Globus pallidus (tissue), 1 donor: ENCODE measurements around the gene FXYD7.
"Not testable (repeated sequence)": the region's sequence is repeated elsewhere in the genome, so short reads cannot be mapped to it uniquely, and the experiment has no call there.

Source experiments
- DNase-seq: peaks from one replicate; pipeline ENCODE4 v3.0.0-alpha.2; 2015; ENCODE audit warnings: low spot score

FXYD7 gene, protein sequence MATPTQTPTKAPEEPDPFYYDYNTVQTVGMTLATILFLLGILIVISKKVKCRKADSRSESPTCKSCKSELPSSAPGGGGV

DNA sequence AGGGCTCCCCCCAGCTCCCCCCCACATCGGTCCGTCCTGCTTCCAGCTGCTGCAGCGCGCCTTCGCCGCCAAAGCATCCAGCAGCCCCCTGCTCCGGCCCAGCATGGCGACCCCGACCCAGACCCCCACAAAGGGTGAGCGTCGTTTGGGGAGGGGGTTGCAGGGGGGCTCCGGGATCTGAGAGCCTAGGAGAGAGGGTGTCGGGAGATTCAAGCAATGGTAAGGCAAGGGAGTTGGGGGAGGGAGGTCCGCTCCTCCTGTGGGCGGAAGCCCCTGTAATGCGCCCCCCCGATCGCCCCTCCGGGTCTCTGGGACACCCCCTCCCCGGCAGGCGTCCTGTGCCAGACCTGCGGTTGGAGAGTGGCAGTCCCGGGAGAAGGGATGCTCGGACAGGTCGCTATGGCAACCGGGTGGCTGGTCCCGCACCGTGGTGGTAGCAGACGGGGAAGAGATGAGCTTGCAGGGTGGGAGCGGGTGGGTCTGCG lies at the start of gene FXYD7:
Gene FXYD7 (plus strand): TSS at position 25 of the 485 bp plus-strand sequence. CDS start 79 bp downstream, at position 104.
- DNase-seq = no peak

DNA sequence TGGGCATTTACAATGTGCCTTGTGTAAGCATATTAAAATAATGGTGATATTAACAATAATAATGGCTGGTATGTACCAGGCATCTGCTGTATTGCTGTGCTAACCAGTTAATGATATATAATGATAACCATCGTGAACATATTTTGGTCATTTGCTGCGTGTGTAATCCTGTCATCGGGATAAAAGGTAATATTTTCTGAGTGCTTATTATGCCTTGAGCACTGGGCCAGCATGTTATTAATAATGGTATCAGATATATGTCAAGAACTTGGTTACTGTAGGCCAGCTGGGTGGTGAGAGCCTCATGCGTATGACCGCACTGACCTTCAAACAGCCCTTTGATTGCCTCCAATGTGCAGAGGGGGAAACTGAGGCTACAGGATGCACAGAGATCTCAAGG lies 49.6 kb upstream of the FXYD7 start:
- DNase-seq = no peak

DNA sequence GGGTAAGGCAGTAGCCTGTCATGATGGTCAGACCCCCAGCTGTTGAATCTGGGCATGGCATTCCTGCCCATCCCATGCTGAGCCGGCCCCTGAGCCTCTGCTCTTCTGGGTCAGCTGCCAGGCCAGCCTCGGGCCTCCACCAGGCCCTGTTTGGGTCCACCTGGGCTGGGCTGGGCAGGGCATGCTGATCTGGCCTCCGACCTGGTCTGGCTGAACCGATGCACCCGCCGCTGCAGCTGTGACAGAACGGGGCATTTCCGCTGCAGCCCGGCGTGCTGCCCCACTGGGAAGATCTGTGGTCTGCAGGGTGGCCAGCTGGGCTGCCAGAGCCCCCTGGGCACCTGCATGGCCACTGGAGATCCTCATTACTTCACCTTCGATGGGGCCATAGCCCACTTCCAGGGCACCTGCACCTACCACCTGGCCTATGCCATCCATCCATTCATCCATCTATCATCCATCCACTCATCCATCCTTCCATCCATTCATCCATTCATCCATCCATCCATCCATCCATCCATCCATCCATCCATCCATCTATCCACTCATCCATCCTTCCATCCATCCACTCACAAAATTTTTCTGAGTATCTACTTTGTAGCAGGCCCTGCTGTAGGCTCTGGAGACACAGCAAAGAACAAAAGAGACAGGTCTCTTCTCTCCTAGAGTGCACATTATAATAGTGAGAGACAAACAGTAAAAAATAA lies 49.0 kb upstream of the FXYD7 start:
- no peak for DNase-seq

DNA sequence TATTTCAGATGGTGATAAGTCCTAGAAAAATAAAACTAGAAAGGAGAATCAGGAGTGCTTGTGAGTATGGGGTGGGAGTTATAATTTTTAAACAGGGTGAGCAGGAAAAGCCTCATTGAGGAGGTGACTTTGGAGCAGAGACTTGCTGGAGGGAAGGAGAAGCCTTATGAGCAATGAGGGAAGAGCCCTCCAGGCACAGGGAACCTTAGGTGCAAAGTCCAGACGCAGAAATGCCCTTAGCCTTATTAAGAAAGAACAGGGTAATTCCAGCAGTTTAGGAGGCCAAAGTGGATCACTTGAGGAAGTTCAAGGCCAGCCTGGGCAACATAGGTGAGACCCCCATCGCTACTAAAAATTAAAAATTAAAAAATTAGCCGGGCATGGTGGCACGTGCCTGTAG lies 48.4 kb upstream of the FXYD7 start:
- no peak for DNase-seq

DNA sequence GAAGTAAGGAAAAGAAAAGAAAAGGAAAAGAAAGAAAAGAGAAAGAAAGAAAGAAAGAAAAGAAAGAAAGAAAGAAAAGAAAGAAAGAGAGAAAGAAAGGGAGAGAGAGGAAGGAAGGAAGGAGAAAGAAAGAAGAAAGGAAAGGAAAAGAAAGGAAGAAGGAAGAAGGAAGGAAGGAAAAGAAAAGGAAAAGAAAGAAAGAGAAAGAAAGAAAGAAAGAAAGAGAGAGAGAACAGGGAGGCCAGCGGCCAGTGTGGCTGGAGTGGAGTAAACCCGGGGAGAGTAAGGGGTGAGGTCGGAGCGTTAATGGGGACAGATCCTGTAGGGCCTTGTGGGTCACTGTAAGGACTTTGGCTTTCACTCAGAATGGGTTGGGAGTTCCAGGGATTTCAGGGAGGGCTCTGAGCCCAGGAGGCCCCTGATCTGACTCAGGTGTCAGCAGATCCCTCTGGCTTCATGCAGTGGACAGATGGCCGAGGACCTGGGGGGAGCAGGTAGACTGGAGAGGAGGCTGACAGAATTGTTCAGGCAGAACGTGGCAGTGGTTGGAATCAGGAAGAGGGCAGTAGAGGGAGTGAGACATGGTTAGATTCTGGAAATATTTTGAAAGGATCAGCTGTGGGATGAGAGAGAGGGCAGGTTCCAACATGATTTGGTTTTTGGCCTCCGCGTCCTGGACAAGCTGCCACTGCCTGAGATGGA lies 47.2 kb upstream of the FXYD7 start:
- DNase-seq = no peak

DNA sequence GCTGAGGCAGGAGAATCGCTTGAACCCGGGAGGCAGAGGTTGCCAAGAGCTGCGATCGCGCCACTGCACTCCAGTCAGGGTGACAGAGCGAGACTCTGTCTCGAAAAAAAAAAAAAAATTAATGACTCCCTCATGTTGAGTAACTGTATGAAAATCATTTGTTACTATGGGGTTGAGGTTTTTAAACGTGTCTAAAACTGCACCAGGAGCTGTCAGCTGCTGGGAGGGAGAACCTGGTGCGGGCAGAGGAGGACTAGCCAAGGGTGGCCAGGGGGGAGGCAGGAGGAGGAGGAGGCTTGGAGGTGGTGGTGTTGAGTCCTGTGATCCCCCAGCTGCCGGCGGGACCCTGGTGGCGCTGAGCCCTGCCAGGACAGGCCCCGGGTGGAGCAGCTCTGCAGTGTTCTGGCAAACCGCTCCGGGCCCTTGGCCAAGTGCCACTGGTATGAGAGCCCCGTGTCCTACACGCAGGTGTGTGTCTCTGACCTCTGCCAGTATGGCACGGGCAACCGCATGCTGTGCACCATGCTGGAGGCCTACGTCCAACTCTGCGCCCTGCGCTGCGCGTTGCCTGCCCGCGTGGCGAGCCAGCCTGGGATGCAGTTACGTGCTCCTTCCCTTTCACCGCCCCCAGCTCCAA lies 44.5 kb upstream of the FXYD7 start:
- no peak for DNase-seq

DNA sequence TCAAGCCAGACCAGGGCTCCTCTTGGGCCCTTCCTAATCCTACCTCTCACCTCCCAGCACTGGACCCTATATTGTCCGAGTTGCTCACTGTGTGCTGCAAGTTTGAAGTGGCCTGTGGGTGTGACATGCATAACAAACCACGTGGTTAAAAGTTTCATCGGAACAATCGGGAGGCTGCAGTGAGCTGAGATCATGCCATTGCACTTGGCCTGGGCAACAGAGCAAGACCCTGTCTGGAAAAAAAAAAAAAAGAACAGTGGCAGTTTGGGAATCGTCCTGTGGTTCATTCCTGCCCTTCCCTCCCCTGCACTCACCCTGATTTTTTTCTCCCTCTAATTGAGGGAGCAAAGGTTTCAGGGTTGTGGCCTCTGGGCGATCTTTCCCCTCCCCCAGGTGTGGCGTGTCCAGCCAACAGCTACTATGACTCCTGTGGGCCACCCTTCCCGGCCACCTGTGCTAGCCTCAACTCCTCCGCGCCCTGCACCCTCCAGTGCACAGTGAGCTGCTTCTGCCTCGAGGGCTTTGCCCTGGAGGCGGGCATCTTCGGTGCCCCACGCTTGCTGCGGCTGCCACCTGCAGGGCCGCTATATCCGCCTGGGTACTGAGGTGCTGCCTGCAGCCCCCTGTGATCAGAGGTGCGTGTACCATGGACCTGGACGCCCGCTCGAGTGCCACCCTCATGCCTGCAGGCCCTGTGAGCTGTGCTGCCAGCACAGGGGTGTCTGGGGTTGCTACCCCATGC lies 43.7 kb upstream of the FXYD7 start:
- DNase-seq = no peak

DNA sequence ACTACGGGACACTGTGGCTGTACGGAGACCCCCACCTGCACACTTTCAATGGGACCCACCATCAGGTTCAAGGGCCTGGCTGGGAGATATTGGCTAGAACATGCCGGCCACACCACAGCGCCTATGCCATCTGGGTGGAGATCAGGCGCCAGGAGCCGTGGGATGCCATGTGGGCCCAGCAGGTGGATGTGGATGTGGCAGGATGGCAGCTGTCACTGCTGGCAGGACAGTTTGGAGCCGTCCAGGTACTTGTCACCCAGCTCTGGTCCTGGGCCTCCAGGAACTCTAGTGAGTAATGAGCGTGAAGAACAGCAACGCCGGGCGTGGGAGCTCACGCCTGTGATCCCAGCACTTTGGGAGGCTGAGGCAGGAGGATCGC lies 43.2 kb upstream of the FXYD7 start:
- no peak for DNase-seq

DNA sequence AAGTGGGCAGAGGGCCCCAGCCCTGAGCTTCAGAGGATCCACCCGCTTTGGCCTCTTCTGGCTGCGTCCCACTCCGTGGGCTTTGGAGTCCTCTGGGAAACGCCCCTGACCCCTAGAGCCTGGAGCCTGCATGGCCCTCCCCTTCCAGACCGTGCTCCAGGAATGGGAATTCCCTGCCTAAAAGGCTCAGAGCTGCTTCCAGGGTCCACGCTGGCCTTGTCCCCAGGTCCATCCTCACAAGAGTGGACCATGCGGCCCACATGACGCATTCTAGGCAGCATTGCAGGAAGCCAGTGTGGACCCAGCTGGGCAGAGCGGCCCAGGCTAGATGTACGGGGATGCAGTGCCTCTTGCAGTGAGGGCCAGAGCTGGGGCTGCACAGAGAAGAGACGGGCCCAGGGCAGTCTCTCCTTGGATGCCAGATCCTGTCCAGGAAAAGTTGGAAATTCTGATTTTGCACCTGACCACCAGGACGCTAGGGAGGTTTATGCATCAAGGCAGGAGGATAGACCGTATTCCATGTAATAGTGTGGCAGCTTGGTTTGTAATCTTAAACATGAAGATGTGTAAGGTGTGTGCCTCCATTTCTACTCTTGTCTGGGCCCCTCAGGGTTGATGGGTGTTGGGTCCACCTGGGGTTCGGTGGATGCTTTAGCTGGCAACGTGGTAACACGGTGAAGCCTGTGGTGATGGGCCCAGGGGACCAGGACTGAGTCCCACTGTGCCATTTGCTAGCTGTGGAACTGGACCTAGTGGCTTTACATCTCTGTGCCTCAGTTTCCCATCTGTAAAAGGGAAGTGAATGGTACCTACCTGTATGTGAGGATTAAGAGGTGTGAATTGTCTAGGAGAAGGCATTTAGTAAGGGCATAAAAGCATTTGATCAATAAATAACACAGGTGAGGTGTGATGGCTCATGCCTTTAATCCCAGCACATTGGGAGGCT lies 42.2 kb upstream of the FXYD7 start:
- DNase-seq = no peak

DNA sequence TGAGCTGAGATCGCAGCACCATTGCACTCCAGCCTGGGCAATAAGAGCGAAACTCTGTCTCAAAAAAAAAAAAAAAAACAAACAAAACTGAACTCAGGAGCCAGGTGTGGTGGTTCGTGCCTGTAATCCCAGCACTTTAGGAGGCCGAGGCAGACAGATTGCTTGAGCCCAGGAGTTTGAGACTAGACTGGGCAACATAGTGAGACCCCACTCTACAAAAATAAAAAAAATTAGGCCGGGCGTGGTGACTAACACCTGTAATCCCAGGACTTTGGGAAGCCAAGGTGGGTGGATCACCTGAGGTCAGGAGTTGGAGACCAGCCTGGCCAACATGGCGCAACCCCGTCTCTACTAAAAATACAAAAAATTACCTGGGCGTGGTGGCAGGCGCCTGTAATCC lies 41.1 kb upstream of the FXYD7 start:
- not testable (repeated sequence) for DNase-seq

DNA sequence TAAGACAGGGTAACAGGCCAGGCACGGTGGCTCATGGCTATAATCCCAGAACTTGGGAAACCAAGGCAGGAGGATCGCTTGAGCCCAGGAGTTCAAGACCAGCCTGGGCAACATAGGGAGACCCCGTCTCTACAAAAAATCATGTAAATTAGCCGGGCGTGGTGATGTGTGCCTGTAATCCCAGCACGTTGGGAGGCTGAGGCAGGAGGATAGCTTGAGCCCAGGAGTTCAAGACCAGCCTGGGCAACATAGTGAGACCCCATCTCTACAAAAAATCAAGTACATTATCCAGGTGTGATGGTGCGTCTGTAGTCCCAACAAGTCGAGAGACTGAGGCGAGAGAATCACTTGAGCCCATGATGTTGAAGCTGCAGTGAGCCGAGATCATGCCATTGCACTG lies 39.4 kb upstream of the FXYD7 start:
- not testable (repeated sequence) for DNase-seq

DNA sequence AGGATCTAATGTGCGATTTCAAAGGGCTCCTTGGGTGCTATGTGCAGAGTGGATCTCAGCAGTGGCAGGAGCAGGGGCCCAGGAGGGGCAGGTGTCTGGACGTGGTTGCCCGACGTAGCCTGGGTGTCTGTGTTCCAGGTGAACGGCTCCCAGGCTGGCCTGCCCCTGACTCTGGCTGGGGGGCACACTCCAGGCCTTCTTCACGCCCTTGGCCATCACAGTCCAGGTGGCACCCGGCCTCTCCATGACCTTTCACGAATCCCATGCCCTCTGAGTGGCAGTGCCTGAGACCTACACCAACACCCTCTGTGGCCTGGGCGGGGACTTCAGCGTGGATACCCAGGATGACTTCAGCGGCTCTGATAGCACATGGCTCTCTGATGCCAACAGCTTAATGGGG lies 38.7 kb upstream of the FXYD7 start:
- DNase-seq = no peak

DNA sequence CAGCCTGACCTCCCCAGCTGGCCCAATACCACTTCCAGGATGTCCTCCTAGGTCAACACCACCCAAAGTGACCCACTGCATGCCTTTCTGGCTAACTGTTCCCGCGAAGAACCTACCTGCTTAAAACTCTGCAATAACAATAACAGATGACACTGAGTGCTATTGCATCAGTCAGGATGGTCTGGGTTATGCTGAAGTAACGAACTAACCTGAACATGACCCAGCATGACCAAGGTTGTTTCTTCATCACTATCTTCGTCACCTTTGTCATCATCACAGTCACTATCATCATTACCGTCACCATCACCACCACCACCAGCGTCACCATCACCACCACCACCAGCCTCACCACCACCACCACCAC lies 38.0 kb upstream of the FXYD7 start:
- DNase-seq = no peak

DNA sequence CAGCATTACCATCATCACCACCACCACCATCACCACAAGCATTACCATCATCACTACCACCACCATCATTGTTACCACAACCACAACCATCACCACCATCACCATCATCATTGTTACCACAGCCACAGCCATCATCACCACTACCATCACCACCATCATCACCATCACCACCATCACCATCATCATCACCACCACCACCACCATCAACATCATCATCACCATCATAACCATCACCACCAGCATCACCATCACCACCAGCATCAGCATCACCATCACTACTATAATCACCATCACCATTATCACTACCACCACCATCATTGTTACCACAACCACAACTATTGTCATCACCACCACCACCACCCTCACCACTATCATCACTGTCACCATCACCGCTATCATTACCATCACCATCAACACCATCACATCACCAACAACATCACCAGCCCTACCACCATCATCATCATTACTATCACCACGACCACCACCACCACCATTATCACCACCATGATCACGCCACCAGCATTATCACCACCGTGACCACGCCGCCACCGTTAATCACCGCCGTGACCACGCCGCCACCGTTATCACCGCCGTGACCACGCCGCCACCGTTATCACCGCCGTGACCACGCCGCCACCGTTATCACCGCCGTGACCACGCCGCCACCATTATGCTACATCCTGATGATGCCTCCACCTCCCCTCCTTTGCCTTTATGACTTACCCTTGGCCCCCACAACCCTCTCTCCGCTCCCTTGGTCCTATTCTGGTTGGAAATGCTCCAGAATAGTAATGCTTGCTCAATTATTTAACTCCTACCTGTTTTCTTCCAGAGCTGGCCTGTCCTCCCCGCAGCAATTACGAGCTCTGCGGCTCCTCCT lies 37.4 kb upstream of the FXYD7 start:
- DNase-seq = no peak

DNA sequence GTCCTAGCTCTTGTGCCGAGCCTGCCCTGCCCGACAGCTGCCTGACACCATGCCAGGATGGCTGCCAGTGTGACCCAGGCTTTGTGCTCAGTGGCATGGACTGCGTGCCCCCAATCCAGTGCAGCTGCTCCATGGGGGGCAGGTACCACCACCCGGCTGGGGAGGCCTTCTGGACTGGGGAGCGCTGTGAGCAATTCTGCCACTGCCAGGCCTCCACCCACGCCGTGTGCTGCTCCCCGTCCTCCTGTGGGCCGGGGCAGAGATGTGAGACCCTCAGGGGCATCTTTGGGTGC lies 36.8 kb upstream of the FXYD7 start:
- peak; percentile 92 for DNase-seq

DNA sequence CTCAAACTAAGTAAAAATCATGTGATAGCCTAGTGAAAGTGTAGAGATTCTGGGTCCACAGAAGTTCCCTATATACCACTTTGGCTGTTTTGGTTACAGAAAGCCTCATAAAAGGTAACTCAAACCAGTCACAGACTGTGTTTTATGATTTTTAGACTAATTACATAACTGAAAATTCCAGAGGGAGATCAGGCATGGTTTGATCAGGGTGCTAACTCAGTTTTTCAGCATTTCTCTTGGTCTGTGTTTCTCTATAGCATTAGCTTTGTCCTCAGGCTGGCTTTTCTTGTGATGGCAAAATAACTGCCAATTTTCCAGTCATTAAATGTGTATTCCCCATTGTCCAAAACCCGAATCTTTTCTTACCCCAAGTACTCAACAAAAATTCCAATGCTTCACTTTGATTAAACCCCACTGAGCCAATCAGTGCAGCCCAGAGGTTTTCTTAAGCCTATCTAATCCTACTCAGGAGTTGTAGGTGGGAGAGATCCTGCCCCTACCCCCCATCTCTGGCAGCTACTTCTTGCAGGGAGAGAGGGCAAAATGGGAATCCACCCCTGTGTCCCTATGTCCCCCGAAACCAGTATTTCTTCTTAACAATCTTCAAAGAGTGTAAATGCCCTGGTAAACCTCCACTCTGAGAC lies 36.0 kb upstream of the FXYD7 start:
- no peak for DNase-seq

DNA sequence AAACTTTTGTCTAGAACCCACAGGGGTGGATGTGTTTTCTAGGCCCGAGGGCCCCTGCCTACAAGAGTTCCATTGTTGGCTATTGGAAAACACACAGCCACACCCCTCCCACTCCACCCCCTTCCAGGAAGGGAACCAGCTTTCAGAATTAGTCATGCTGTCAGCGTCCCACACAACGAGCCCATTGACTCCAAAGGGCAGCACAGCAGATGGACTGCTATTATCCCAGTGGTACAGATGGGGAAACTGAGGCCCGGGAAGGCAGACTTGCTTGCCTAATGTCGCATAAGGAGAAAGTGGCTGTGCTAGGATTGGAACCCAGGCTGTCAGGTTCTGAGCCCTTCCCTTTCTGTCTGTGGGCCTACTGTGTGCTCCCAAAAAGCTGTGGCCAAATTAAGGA lies 35.5 kb upstream of the FXYD7 start:
- DNase-seq = peak; percentile 97

DNA sequence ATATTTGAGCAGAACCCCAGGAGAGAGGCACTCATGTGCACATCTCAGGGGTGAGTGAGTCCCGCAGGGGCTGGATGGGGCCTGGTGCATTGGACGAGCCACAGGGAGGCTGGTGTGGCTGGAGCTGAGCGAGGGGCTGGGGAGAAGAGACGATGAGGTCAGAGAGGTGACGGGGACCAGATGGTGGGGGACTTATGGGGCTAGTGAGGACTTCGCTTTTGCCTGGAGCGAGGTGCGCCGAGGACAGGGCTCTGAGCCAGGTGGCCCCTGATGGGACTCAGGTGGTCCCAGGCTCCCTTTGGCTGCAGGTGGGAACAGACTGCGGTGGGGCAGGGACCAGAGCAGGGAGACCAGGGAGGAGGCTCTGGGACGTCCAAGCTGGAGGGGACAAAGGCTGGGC lies 34.3 kb upstream of the FXYD7 start:
- DNase-seq = no peak

DNA sequence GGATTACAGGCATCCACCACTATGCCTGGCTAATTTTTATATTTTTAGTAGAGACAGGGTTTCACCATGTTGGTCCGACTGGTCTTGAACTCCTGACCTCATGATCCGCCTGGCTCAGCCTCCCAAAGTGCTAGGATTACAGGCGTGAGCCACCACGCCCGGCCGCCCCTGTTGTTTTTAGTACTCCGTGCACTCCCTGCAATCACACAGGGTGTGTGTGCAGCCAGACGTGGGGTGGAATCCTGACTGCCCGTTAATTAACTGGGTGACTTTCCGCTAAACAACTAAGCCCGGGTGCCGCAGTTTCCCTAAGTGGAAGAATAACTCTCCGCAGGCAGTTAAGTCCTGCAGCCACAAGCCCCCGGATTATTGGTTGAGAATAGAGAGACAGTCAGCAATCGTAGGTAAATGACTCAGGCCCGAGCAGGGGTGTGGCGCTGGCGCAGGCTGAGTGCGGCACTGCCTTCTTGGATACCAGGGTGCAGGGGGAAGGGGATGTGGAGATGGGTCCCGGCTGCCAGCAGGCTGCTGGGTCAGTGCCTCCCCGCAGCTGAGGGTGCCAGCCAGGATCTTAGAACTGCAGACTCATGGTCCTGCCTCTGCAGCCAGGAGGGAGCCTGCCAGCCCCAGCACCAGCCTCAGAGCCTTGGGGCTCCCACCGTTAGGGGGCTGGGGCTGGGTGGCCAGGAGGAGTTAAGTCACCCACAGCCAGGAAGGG lies 33.5 kb upstream of the FXYD7 start:
- peak; percentile 76 for DNase-seq
